Activated CD4-positive, alpha-beta T cell treated with anti-CD3 and anti-CD28 coated beads for 1 hour (primary cell): ENCODE data around the gene SSC4D.
"Not testable (repeated sequence)": the region's sequence is repeated elsewhere in the genome, so short reads cannot be mapped to it uniquely, and the experiment has no call there.

Experiments used
- DNase-seq: peaks from one replicate; pipeline ENCODE4 v3.0.0-alpha.2; 2020

SSC4D gene

GRCh38 chr7:76417654-76418310, 8.3 kb upstream of the SSC4D start:
- DNase-seq = not testable (repeated sequence)

- no peak for DNase-seq
Measured at GRCh38 chr7:76412249-76412648, 2.8 kb upstream of the SSC4D start.

GRCh38 chr7:76411626-76412025, 2.1 kb upstream of the SSC4D start:
- no peak for DNase-seq

- no peak for DNase-seq
Measured at GRCh38 chr7:76408121-76408560, 1.4 kb downstream of the SSC4D start.

- no peak for DNase-seq
Measured at GRCh38 chr7:76407718-76408117, 1.8 kb downstream of the SSC4D start.

- no peak for DNase-seq
Measured at GRCh38 chr7:76405738-76406137, 3.8 kb downstream of the SSC4D start.

- DNase-seq = no peak
Measured at GRCh38 chr7:76403780-76404494, 5.6 kb downstream of the SSC4D start.

- not testable (repeated sequence) for DNase-seq
Measured at GRCh38 chr7:76403097-76403496, 6.4 kb downstream of the SSC4D start.

- no peak for DNase-seq
Measured at GRCh38 chr7:76400248-76400647, 9.2 kb downstream of the SSC4D start.

- DNase-seq = peak; percentile 70
Measured at GRCh38 chr7:76397409-76398183, 11.9 kb downstream of the SSC4D start.

- DNase-seq = no peak
Measured at GRCh38 chr7:76396864-76397263, 12.6 kb downstream of the SSC4D start.

GRCh38 chr7:76395965-76396726, 13.4 kb downstream of the SSC4D start:
- DNase-seq = no peak

GRCh38 chr7:76395605-76395964, 13.9 kb downstream of the SSC4D start:
- DNase-seq = not testable (repeated sequence)

GRCh38 chr7:76394957-76395356, 14.5 kb downstream of the SSC4D start:
- DNase-seq = no peak

GRCh38 chr7:76393116-76394031, 16.1 kb downstream of the SSC4D start:
- peak; percentile 89 for DNase-seq

GRCh38 chr7:76392531-76393115, 16.9 kb downstream of the SSC4D start:
- no peak for DNase-seq

- DNase-seq = no peak
Measured at GRCh38 chr7:76390092-76390491, 19.4 kb downstream of the SSC4D start.

GRCh38 chr7:76387789-76388188, 21.7 kb downstream of the SSC4D start:
- not testable (repeated sequence) for DNase-seq

GRCh38 chr7:76386691-76387260, 22.7 kb downstream of the SSC4D start:
- no peak for DNase-seq

GRCh38 chr7:76383089-76383944, 26.2 kb downstream of the SSC4D start:
- no peak for DNase-seq
